HG03460 (cell line): ENCODE data around the gene RHBDF2.

Experiments used
- ATAC-seq: cut with Tn5 transposase; IDR thresholded peaks from one replicate; pipeline ENCODE4 v1.9.1; 2021; ENCODE audit not compliant: unreplicated experiment

The RHBDF2 gene

DNA sequence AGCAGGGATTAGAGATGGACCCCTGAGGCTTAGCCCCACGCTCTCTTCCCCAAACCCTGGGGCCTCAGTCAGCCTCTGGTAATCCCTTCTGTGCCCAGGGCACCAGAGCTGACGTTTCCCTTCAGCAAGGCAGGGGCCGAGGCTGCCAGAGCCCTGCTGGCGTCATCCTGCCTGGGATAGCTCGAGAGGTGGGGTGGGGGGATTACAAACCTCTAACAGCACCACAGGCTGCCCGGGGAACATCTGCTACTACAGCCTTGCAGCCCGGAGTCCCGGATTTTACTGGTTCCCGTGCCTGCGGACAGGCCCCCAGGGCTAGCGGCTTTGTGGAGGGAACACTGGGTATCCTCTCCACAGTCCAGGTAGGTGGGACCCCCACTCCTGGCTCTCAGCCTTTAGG is 33.9 kb downstream of the RHBDF2 start, which contains the start of gene AANAT:
AANAT (plus strand) TSS at position 238 of the 400 bp plus-strand sequence. CDS start 1,144 bp downstream, outside the sequence.
- ATAC-seq: no peak

DNA sequence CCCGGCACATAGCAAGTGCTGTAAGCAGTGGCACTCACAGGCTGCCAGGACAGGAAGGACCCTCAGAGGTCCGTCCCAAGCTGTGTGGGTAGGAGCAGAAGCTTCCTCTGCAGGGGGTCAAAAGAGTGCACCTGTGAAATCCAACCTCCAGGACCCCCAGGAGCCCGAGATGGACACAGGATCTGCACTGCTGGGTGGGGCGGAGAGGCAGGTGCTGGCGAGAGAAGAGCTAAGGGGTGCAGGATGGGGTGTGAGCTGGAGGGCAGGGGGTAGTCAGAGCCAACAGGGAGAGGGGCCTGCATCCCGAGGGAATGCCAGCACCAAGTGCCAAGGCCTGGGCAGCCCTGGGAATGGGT is 34.5 kb downstream of the RHBDF2 start:
- ATAC-seq: no peak

DNA sequence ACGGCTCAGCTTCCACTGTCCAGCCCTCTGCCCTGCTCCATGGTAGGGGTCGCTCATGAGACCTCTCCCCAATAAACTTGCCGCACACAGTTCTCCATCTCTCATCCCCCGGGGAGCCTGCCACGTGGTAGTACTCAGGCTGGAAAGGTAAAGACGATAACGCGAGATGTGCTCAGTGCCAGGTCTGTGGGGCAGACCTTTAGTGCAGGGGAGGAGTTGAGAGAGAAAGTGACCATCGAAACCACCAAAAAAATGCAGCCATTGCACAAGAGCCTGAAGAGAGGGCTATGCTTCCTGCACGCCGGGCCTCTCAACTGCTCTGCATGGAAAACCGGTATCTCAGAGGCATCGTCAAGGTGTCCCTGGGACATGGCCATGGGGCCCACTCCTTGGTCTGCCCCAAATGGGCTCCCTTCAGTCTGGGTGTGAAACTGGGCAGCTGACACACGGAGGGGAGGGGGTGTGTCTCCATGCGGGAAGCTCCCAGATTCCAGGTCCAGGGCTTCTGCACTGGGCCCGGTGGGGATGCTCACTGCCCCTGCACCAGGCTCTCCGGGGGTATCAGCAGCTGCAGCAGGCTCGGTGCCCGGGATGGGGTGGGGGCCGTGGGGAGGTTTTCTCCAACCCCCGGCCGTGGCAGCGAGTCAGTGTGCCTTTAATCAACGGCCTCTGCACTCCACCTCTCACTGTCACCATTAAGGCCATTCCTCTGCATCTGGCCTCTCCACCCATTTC is 38.5 kb downstream of the RHBDF2 start:
- ATAC-seq: no peak

DNA sequence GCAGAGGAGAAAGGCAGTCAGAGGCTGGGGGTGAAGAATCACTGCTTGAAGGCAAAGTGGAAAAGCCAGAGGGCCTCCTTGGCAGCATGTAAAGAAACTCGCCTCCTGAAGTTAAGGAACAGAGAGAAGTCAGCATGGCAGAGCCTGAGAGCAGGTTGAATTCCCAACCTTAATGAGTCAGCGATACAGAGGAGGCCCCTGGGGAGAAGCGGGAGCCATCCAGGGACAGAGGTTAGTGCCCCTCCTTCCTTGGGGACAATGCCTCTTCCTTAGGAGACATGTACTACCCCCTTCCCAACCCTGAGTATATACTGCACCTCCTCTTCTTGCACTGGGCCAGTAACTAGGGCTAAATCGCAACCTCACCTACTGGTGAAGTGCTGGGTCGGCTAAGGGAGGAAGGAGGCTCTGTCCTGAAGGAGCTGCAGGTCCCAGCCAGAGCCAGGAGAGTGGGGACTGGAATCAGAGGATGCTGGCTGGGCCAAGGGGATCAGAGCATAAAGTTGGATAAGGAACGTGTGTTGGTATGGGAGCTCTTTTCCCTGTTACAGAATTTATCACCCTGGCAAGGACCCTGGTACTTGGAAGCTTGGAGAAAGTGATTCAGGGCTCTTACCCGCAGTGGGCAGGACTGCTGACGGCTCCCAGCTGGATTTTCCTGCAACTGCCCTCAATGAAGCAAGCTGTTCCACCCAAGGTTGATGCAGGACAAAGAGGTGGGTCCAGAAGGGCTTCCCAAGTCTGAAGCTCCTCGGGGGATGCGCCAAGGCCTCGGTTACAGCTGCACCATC is 39.3 kb downstream of the RHBDF2 start:
- ATAC-seq: no peak

DNA sequence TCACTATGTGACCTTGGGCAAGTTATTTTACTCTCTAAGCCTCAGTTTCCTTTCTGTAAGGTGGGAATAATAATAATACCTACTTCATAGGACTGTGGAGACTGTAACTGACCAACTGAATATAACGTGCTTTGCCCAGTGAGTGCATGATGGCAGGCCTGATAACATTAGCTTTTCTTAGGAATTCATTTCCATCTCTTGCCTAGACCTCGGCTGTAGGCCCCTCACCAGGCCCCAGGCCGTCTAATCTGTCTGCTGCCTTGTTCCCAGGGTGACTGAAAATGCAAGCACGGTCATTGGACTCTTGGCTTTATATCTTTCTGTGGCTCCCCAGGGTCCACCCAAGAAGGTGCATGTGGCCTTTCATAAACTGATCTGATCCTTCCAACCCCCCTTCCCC is 41.5 kb downstream of the RHBDF2 start:
- ATAC-seq: no peak

DNA sequence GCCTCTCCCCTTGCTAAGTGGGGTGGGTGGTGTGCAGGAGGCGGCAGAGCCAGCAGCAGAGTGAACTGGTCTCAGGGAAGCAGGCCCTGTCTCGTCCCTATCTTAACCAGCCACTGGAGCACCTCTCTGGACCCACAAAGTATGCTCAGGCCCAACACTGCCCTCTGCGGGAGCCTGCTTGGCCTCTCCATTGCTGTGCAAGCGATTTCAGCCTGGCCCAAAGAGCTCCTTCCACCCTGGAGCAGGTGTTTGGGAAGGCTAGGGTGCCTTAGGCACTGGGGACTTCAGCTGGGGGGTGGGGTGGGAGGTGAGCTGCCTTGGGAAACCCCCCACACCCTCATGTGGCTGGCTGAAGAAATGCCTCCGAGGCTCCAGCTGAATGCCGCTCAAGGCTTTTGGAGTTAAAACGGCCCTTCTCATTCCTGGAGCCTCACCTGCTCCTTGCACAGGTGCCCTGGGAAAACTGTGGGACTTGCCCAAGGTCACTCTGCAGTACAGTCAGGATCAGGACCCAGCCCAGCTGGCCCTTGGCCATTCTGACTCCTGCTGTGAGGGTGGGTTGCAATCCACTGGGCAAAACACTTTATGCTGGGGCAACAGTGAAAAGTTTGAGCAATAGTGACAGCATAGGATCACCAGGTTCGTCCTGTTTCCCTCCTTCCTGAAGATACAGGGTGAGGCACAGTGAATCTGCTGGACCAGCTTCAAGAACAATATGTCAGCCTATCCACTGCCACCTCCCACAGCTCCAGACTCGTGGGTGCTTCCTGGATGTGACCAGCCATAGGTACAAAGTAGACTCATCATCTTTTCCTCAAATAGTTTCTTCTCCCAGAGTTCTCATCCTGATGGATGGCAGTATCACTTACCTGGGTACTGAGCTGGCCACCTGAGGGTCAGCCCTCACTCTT is 42.4 kb downstream of the RHBDF2 start:
- ATAC-seq: no peak

DNA sequence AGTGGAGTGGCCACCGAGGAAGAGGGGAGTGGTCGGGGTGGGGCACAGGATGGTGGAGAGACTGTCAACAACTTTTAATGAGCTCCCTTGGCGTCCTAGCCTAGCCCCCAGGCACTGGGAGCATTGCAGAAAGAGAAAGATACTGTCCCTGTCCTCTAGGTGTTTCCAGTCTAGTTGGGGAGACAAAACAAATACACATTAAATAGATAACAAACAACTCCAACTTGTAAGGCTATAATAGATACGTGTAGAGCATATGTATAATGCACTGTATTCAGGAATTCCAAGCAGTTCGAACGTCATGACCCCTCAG is 47.8 kb downstream of the RHBDF2 start:
- no peak for ATAC-seq

DNA sequence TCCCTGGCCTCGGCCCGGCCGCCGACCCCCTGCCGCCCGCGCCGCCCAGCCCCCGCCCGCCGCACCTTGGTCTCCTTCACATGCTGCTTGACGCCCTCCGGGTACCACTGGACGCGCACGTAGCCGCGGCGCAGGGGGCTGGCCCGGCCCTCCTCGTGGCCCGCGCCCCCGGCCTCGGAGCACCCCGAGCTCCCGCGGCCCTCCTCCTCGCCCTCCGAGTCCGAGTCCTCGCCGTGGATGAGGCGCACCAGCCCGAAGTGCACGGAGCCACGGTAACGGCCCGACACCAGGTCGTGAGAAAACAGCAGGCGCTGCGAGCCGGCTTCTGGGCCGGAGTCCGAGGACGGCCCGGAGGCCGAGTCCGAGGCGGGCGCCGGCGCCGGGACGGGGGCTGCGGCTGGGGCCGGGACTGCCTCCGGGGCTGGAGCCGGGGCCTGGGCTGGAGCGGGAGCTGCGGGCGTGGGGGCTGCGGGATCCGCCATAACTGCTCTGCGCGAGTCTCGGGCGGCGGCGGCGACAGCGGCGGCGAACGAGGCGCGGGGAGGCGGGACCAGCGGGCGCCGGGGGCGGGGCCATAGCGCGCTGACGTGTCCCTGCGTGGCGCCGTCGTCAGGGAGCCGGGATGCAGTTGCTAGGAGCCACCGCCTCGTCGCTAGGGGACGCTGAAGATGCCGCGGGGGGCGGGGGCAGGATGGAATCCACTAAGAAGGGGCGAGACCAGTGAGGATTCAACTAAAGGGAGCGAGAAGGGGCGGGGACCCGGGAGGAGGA is 48.4 kb downstream of the RHBDF2 start, which contains the start of gene UBE2O:
UBE2O (minus strand) TSS at position 493 of the 771 bp plus-strand sequence; CDS start at position 482, 11 bp downstream.
- ATAC-seq: peak; percentile 85

DNA sequence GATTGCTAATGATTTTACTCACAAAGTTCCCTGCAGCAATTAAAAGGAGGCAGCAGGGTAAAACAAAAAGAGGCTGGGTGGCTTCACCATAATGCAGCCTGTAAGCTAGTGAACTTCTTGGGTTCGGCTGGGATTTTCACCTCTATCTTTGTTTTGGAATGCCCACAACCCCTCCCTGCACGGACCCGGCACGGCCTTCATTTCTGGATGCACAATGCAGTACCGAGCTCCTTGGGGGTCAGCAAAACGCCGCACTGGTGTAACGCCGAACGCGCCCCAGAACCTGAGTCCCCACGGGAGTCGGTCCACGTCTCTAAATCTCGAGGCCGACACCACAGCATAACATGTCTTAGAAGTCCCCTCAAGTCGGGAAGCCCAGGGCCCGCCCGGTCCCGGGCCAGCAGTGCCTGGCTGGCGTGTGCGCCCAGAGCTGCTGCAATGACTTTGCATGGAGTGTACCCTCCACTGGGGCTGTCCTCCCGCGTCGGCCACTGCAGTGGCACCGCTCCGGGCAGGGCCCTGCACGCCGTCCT is 49.0 kb downstream of the RHBDF2 start:
- ATAC-seq: peak; percentile 12

DNA sequence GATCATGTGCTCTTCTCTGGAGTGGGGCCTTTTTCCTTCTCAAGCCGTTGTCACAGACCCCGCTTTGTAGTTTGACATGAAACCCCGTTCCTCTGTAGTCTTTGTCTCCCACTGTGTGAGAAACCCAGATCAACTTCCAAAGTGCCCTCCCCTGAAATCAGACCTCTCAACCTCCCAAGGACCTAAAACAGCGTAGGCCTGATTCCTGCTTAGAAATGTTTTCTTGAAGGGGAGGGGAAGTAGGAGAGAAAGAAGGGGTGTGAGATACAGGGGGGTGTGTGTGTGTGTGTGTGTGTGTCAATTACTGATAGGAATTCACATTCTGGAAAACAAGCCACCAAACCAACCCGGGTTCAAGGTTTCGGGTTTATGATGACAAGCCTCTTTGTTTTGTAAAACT is 49.7 kb downstream of the RHBDF2 start:
- ATAC-seq: no peak

DNA sequence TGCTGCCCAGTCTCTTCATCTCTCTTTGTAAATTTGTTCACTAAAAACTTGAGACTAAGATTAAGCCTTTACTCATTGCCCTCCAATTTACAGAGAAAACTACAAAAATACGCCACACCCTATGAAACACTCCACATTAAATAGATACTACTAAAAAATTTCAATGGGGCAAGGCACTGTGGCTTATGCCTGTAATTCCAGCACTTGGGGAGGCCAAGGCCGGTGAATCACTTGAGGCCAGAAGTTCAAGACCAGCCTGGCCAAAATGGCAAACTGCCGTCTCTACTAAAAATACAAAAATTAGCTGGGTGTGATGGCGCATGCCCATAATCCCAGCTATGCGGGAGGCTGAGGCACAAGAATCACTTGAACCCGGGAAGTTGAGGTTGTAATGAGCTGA is 52.1 kb downstream of the RHBDF2 start:
- no peak for ATAC-seq

DNA sequence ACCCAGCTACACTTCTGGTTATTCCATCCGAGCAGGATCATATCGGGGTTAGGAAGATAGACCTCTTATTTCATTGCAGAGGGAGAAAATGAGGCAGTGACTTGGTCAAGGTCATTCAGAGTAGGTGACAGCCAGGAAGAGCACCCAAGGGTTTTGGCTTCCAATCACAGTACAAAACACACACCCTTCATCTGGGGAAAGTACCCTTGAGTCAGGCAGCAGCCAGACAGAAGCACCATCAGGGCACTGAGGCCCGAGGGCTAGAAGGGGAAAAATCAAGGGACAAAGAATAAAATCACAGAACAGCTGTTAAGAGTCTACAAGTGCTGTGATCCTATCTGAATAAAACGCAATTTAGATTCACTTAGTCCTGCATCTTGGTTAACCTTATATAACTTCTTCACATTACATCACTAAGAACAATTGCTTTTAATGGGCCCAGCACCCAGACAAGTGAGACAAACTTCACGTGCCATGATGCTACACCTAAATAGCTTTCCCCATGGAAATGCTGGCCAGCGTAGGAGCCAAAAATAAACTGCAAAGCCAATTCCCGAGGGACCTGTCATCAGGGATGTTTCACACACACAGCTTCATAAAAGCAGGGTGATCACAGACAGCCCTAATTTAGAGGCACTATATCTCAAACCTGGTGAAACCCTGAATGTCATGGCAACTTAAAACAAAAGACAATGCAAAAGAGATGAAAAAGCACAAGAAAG is 53.1 kb downstream of the RHBDF2 start:
- no peak for ATAC-seq

DNA sequence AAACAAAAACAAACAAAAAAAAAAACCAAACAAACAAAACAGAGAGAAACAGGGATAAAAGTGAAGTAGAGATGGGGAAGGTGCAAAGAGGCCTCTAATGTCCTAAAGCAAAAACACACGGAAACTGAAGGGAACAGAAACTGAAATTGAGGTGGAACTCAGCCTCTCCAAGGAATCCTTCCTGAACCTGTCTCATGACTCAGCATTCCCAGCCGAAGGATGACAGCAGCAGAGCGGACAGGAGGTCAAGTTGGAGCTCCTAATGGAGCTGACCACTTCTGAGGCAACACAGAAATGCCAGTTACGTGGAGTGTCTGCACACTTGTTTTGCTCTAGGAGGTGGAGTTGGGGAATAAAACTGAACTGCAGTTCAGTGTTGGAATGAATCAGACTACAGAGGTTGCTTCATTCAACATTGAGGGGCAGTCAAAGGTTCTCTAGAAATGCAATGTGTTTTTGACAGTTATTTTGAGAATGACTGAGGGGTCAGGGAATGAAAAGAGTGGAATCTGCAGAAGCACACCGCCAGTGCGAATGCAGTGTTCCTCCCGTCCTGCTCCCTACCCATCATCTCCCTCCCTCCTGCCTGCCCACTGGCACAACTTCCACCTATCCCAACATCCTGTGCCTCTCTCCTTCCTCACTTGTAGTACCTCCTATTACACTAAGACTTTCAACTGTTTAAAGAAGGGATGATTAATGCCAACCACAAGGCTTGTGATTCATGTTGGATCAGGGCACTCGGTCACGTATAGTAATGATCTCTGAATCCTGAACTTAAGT is 54.6 kb downstream of the RHBDF2 start:
- no peak for ATAC-seq

DNA sequence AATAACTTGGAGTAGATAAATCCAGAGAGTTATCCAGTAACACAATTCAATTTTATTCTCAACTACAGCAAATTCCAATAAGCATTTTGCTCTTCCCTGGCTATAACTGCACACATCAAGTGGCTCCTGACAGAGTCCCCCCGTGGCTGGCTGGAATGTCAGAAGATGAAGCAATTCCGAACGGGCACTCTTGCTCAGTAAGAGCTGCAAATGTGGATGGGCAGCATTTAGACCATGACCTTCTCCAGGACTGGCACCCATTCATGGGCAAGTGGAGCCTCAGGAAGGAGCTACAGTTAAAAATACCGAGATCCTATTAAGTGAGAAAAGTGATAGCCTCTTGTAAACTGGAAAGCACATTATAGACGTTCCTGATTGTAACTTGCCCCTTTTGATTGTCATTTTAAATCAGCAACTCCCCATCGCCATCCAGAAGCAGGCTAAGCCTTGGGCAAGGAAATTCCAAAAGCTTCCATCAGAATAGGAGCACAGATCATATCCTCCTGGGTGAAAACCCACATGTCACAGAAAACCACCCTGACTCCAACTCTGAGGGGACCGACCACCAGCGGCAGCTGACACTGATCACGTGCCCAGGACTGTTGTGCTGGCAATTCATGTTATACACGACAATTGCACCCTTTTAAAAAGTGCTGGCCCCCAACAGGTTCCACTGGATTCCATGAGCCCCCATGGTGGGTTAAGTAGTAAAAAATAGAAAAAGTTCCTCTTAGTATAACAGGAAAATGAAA is 55.4 kb downstream of the RHBDF2 start:
- no peak for ATAC-seq

DNA sequence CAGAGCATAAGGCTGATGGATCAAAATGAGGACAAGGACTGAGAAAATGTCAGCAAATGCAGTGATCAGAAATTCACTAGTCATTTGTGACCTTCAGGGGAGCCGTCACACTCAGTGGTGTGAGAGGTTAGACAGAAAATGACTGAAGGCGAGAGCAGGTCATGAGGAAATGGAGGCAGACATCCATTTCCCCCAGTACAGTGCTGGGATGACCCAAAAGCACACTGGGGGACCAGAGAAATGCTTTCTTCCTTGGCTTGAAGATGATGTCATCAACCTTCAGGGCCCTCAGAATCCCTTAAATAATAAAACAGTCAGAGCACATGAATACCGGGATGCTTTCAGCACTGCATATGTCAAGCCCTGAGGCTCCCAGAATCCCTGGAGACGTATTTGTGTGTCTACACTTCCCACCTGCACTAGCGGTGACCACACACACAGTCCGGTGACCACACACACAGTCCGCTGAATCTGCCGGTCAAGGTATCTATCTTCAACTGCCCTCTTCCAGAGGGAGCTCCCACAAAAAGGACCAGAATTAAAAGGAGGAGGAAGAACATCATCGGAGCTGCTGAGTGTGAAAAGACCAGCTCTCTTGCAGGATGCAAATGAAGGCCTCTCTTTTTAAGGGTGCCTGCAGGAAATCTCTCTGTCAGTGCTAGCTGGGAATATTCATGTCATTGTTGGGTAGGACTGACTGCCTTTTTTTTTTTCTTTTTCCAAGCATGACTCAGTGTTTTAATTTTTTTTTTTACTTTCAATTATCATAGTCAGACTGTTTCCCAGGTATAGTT is 56.5 kb downstream of the RHBDF2 start:
- no peak for ATAC-seq

DNA sequence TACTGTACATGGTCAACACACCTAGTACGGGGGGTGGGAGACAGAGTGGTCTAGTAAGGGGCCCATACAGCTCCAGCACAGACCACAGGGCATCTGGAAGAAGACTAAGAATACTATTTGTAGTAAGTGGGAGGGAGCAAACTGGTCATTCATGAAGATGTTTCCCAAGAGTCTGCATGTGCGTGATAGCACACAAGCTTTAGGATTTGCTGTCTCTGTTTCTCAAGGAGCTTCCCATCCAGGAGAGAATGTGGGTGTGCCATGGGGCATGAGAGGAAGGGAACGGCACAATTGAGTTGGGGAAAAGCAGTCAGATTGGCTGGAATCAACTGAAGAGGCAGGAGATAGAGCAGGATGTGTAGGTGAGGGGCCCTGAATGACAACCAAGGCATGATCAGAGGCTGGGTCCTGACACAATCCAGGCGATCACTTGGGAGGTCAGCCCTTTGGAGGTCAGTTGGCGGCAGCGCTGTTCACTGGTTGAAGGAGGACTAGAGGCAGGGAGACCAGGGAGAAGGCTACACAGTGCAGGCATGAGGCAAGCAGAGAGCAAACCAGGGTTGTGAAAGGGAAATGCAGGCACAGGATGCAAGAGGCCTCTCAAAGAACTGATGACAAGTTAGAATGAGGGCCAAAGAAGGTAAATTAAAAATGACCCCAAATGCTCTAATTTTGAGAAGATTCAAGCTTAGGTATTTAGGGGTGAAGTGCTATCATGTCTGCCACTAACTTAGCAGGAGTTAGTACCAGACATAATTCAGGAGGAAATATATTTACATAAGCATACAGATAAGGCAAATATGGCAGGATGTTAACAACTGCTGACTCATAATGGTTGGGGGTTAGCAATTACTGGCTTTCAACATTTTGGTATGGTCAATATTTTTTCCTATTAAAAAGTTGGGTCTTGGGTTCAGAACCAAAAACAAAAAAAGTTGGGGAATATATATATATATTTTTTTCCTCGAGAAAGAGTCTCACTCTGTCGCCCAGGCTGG is 58.6 kb downstream of the RHBDF2 start:
- ATAC-seq: no peak
